Heart right ventricle (tissue), 16 donors: Measurements from ENCODE around the gene RAD51B. TPM values are rescaled to one million over a fixed set of nuclear protein-coding genes. Genes with fewer than 3 reads are reported as not detected.

Experiments used
- ATAC-seq, 8 donors: fragments of 200-7000 bp; cut with Tn5 transposase; one replicate each; pipeline ENCODE4 v1.9.1; 2020; ENCODE audit warnings: mild to moderate bottlenecking in 8 of 8, moderate library complexity in 8 of 8, moderate number of reproducible peaks in 1 of 8
- DNase-seq, 2 donors: peaks; one replicate each; pipeline ENCODE4 v3.0.0-alpha.2; 2020
- H3K27ac ChIP-seq, 10 donors: fragments of 200-600 bp; sonication (generic) in 2 of 10; one replicate each; pipeline versions ENCODE4 v1.5.0 to v1.8.0; 2020 to 2022; ENCODE audit warnings: mild to moderate bottlenecking in 3 of 10
- H3K27me3 ChIP-seq, 7 donors: fragments of 200-600 bp; one replicate each; pipeline ENCODE4 v1.8.0; 2021 to 2022; ENCODE audit warnings: mild to moderate bottlenecking in 2 of 7
- H3K36me3 ChIP-seq, 9 donors: fragments of 200-600 bp; sonication (generic) in 1 of 9; one replicate each; pipeline versions ENCODE4 v1.5.0 to v1.8.0; 2020 to 2022; ENCODE audit warnings: mild to moderate bottlenecking in 2 of 9
- H3K4me1 ChIP-seq, 9 donors: fragments of 200-600 bp; sonication (generic) in 1 of 9; one replicate each; pipeline versions ENCODE4 v1.5.0 to v1.8.0; 2020 to 2022; ENCODE audit warnings: mild to moderate bottlenecking in 4 of 9
- H3K4me3 ChIP-seq, 10 donors: fragments of 200-600 bp; sonication (generic) in 2 of 10; one replicate each; pipeline versions ENCODE4 v1.5.0 to v1.8.0; 2020 to 2022; ENCODE audit warnings: mild to moderate bottlenecking in 7 of 10, moderate library complexity in 2 of 10
- H3K9me3 ChIP-seq, 11 donors: fragments of 200-600 bp in 10 of 11; sonication (generic) in 2 of 11; one replicate each; pipeline versions ENCODE4 v1.5.0 to v1.8.0; 2013 to 2022; ENCODE audit warnings: mild to moderate bottlenecking in 2 of 11, control low read depth in 1 of 11, moderate library complexity in 1 of 11
- CTCF ChIP-seq, 9 donors: fragments of 200-600 bp; sonication (generic) in 2 of 9; IDR thresholded peaks; one replicate each; pipeline versions ENCODE4 v1.5.0 to v1.8.0; 2021 to 2022; ENCODE audit warnings: antibody characterized with exemption in 9 of 9, mild to moderate bottlenecking in 5 of 9, moderate library complexity in 1 of 9
- WGBS, 2 donors: extraction: QIAGEN DNeasy Blood & Tissue Kit; methylation state at CpG; one replicate each; pipeline ENCODE4 v1.1.7; 2013; ENCODE audit warnings: inconsistent platforms in 1 of 2; 5-methylcytosine and 5-hydroxymethylcytosine counted together
- intact Hi-C, 10 donors: fragments of 100-400 bp; cut with DNase I; formaldehyde crosslinking; loops; one replicate each; pipeline versions ENCODE4 v1.11.1 to v1.14.2; 2022
- polyA plus RNA-seq, 2 donors: library from polyadenylated mRNA; stranded (reverse); fragments of 200-250 nt; gene quantifications; one replicate each; pipeline ENCODE4 v1.2.3, GENCODE V29; 2013
- total RNA-seq, 10 donors: library from RNA; stranded (reverse); fragmentation: NEBNext Ultra II Directional in 3 of 10; extraction: Animal tissue kit (Norgen Biotek cat#: 25700) in 3 of 10; gene quantifications; one replicate each; pipeline versions ENCODE4 v1.2.1 to v1.2.4, GENCODE V29; 2021 to 2023
- donor health status: Arrhythmogenic right ventricular cardiomyopathy.
- donor health status: ischemic (EF 13 %, LVEDD 7.1; RV severe dilation, severe dysfunction).
- donor health status: healthy with polysubstance abuse.
- donor health status: DM: no; HTN: yes; CAD: no.
- donor health status: DM: no; HTN: no; CAD: no.
- donor health status: ischemic (EF 25% LVEDD 6.9; RV normal size, moderate dysfunction).
- donor health status: ischemic (EF 25% LVEDD 5.7; RV mildly dilated, moderate dysfunction).
- donor health status: healthy.
- donor health status: DM: yes; HTN: yes; CAD: no.
- donor health status: Ischemic cardiomyopathy.
- donor health status: ischemic (EF 35%, LVEDD 5.7; RV mildly dilated, moderate dysfunction).
- donor health status: nonischemic (EF 11% LVEDD 7.7; RV severe dilation, severe dysfunction).
- donor health status: DM: yes; HTN: yes; CAD: no.
- donor health status: PGD.
- donor health status: ischemic (EF 29% LVEDD 5.4; RV normal size, mild dysfunction).
- donor health status: nonischemic (EF 23%, LVEDD 6.1; RV moderate dilation, normal function).

Gene RAD51B
- total and polyA plus RNA-seq, 12 donors = 0.88 to 8.6 (median 3.5) TPM

- no peak for TF ChIP-seq CTCF (IDR thresholded peaks at IDR 0.05)
- no peaks in the 10 kb centered on the region for H3K36me3 ChIP-seq
- ATAC-seq (no peak), DNase-seq (no peak)
- intact Hi-C loops = loop anchor here in 1 of 10 donors (10.0 kb wide), 1 partner anchor 93 kb away; no protein-coding TSS in a partner anchor
- H3K27ac ChIP-seq = no peak overlapping the region
- H3K4me3 ChIP-seq = no peak overlapping the region
- 60 to 69% methylated on average over 4 of the region's 4 CpGs for WGBS, 2 donors
- no peaks in the 10 kb centered on the region for H3K27me3 ChIP-seq
- H3K9me3 ChIP-seq = no peaks in the 10 kb centered on the region
- H3K4me1 ChIP-seq = peaks cover 0 to 2% (median 0%) of the 10 kb centered on the region in 9 donors
Measured at GRCh38 chr14:67971627-67972625, 152.3 kb downstream of the RAD51B start.

DNA sequence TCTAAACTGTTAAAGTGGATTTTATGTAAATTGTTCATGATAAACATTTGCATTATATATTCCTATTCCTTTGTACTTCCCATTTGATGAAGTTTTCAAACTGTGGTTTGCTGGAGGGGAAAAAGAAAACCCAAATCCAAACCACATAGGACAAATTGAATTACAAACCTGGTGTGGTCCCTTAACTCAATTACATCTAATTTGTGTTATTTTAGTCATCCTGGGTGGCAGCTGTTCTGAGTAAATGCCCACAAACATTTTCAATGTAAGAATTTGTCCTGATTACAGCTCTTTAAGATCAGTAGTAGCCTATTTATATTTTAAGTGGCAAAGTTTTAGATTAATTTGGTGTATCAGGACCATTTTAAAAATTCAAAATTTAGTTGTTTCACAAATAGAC lies 153.9 kb downstream of the RAD51B start:
- no peak for TF ChIP-seq CTCF (IDR thresholded peaks at IDR 0.05)
- DNase-seq = no peak
- ATAC-seq = no peak
- H3K9me3 ChIP-seq = no peaks in the 10 kb centered on the region
- H3K4me3 ChIP-seq = no peak overlapping the region
- intact Hi-C loops = loop anchor here in 1 of 10 donors (10.0 kb wide), 1 partner anchor 91 kb away; no protein-coding TSS in a partner anchor
- H3K4me1 ChIP-seq = peaks cover 0 to 17% (median 13%) of the 10 kb centered on the region in 9 donors
- no peaks in the 10 kb centered on the region for H3K27me3 ChIP-seq
- no peaks in the 10 kb centered on the region for H3K36me3 ChIP-seq
- H3K27ac ChIP-seq = no peak overlapping the region

DNA sequence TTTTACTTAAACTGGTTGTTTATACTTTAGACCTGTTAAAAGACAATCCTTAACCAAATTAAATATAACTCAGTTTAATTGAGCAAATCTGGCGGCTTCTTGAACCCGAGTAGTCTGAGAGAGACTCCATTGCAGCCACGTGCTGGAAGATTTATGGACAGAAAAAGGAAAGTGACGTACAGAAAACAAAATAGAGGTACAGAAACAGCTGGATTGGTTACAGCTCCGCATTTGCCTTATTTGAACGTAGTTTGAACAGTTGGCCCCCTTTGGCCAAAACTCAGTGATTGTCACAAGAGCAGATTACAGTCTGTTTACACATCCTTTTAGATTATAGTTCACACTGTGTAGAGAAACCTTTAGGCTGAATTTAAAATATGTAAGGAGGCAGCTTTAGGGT lies 155.9 kb downstream of the RAD51B start:
- H3K4me3 ChIP-seq = no peak overlapping the region
- no peak for TF ChIP-seq CTCF (IDR thresholded peaks at IDR 0.05)
- H3K27ac ChIP-seq = no peak overlapping the region
- H3K4me1 ChIP-seq = peaks cover 0 to 25% (median 16%) of the 10 kb centered on the region in 9 donors
- 87 to 95% methylated on average over 6 of the region's 6 CpGs for WGBS, 2 donors
- intact Hi-C loops = loop anchor here in 1 of 10 donors (10.0 kb wide), 1 partner anchor 89 kb away; no protein-coding TSS in a partner anchor
- DNase-seq (no peak), ATAC-seq (no peak)
- H3K36me3 ChIP-seq = no peaks in the 10 kb centered on the region
- H3K9me3 ChIP-seq = no peaks in the 10 kb centered on the region
- H3K27me3 ChIP-seq = no peaks in the 10 kb centered on the region

- WGBS, 2 donors = 36 to 68% methylated on average over 1 of the region's 1 CpG
- DNase-seq (no peak), ATAC-seq (peak in 2 of 8 donors; percentile 41 to 54)
- Histone ChIP-seq H3K36me3 (no peaks in the 10 kb centered on the region), H3K9me3 (no peaks in the 10 kb centered on the region), H3K27ac (peak overlapping the region in 3 of 10 donors; percentile 10 to 24 (median 23)), H3K27me3 (no peaks in the 10 kb centered on the region), H3K4me3 (no peak overlapping the region), H3K4me1 (peaks cover 0 to 25% (median 16%) of the 10 kb centered on the region in 9 donors)
- TF ChIP-seq CTCF (IDR thresholded peaks at IDR 0.05) = no peak
- intact Hi-C loops = loop anchor here in 1 of 10 donors (10.0 kb wide), 1 partner anchor 87 kb away; no protein-coding TSS in a partner anchor
Measured at GRCh38 chr14:67977434-67978034, 158.0 kb downstream of the RAD51B start.
